Stimulated activated CD4-positive, alpha-beta T cell treated with anti-CD3 and anti-CD28 coated beads, Interleukin-1b, Interleukin-23, amount 100 ng/mL, for 48 hours (primary cell): ENCODE data around the gene CDH11.

Experiments used
- DNase-seq: peaks from one replicate; pipeline ENCODE4 v3.0.0-alpha.2; 2020

Gene CDH11

GRCh38 chr16:64973171-64973570 is 148.7 kb downstream of the CDH11 start:
- no peak for DNase-seq

GRCh38 chr16:64971171-64971570 is 150.7 kb downstream of the CDH11 start:
- no peak for DNase-seq

- no peak for DNase-seq
These were observed 152.6 kb downstream of the CDH11 start for GRCh38 chr16:64969221-64969620.

GRCh38 chr16:64968539-64968938 is 153.3 kb downstream of the CDH11 start:
- DNase-seq, result no peak

- no peak for DNase-seq
These were observed 157.7 kb downstream of the CDH11 start for GRCh38 chr16:64964126-64964540.

- no peak for DNase-seq
These were observed 159.1 kb downstream of the CDH11 start for GRCh38 chr16:64962786-64963185.

- no peak for DNase-seq
These were observed 164.6 kb downstream of the CDH11 start for GRCh38 chr16:64957246-64957645.

GRCh38 chr16:64952177-64952576 is 169.7 kb downstream of the CDH11 start:
- DNase-seq, result no peak

- no peak for DNase-seq
These were observed 170.7 kb downstream of the CDH11 start for GRCh38 chr16:64951193-64951592.

GRCh38 chr16:64950731-64951130 is 171.1 kb downstream of the CDH11 start:
- no peak for DNase-seq

GRCh38 chr16:64950262-64950661 is 171.6 kb downstream of the CDH11 start:
- DNase-seq, result no peak

- DNase-seq, result no peak
These were observed 173.8 kb downstream of the CDH11 start for GRCh38 chr16:64948056-64948455.

GRCh38 chr16:64947651-64948050 is 174.2 kb downstream of the CDH11 start:
- no peak for DNase-seq

GRCh38 chr16:64933885-64934284 is 188.0 kb downstream of the CDH11 start:
- no peak for DNase-seq

- no peak for DNase-seq
These were observed 195.4 kb downstream of the CDH11 start for GRCh38 chr16:64926476-64926875.

GRCh38 chr16:64925166-64925565 is 196.7 kb downstream of the CDH11 start:
- no peak for DNase-seq

GRCh38 chr16:64924086-64924485 is 197.8 kb downstream of the CDH11 start:
- no peak for DNase-seq

GRCh38 chr16:64919929-64920607 is 201.8 kb downstream of the CDH11 start:
- DNase-seq, result no peak

- DNase-seq, result no peak
These were observed 202.7 kb downstream of the CDH11 start for GRCh38 chr16:64919141-64919540.

- no peak for DNase-seq
These were observed 205.8 kb downstream of the CDH11 start for GRCh38 chr16:64916051-64916450.

GRCh38 chr16:64910356-64910755 is 211.5 kb downstream of the CDH11 start:
- no peak for DNase-seq

GRCh38 chr16:64907844-64908243 is 214.0 kb downstream of the CDH11 start:
- no peak for DNase-seq

GRCh38 chr16:64903770-64904169 is 218.1 kb downstream of the CDH11 start:
- no peak for DNase-seq

- DNase-seq, result no peak
These were observed 221.3 kb downstream of the CDH11 start for GRCh38 chr16:64900517-64900916.

- no peak for DNase-seq
These were observed 221.8 kb downstream of the CDH11 start for GRCh38 chr16:64900019-64900418.
